ENCODE measurements around the gene TERC.

The TERC gene

DNA sequence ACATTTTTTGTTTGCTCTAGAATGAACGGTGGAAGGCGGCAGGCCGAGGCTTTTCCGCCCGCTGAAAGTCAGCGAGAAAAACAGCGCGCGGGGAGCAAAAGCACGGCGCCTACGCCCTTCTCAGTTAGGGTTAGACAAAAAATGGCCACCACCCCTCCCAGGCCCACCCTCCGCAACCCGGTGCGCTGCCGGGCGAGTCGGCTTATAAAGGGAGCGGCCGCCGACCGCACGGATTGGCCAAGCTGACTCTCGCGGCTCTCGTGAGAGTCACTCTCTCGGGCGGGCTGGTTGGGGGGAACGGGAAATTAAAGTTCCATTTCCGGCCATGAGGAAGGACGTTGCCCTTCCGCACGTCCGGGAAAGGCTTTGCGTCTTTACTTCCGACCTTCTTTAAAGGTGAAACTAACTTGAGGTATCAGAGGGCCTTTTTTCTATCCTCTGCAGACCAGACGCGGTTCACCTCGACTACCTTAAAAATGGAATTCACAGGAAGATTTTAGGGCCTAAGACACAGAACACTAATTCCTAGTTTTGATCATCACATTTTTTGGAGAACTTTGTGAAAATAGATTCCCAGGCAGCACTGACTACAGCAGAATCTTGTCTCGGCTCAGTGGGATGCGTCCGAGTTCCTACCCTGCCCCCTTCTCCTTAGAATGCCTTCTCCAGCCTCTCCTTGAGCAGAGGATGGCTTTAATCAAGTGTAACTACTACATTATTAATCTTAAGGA lies at the start of gene TERC:
Gene TERC (minus strand): TSS at position 179 of the 731 bp plus-strand sequence.
- H3K27ac ChIP-seq, result peak within 1 kb of the TSS; percentile 96
- POLR2A ChIA-PET (ENCODE audit: low non-redundant PET), result interaction anchor here (1.3 kb wide), 1 partner anchor 11 kb away, joined by 3 read pairs; no protein-coding TSS in a partner anchor
- CTCF ChIA-PET, result no interaction called here
- peak; percentile 87 for DNase-seq (ENCODE audit: low spot score)
- TF ChIP-seq, protein P1, sequence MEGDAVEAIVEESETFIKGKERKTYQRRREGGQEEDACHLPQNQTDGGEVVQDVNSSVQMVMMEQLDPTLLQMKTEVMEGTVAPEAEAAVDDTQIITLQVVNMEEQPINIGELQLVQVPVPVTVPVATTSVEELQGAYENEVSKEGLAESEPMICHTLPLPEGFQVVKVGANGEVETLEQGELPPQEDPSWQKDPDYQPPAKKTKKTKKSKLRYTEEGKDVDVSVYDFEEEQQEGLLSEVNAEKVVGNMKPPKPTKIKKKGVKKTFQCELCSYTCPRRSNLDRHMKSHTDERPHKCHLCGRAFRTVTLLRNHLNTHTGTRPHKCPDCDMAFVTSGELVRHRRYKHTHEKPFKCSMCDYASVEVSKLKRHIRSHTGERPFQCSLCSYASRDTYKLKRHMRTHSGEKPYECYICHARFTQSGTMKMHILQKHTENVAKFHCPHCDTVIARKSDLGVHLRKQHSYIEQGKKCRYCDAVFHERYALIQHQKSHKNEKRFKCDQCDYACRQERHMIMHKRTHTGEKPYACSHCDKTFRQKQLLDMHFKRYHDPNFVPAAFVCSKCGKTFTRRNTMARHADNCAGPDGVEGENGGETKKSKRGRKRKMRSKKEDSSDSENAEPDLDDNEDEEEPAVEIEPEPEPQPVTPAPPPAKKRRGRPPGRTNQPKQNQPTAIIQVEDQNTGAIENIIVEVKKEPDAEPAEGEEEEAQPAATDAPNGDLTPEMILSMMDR (conservative IDR thresholded peaks at IDR 0.05; ENCODE audit: low read depth), result no peak

DNA sequence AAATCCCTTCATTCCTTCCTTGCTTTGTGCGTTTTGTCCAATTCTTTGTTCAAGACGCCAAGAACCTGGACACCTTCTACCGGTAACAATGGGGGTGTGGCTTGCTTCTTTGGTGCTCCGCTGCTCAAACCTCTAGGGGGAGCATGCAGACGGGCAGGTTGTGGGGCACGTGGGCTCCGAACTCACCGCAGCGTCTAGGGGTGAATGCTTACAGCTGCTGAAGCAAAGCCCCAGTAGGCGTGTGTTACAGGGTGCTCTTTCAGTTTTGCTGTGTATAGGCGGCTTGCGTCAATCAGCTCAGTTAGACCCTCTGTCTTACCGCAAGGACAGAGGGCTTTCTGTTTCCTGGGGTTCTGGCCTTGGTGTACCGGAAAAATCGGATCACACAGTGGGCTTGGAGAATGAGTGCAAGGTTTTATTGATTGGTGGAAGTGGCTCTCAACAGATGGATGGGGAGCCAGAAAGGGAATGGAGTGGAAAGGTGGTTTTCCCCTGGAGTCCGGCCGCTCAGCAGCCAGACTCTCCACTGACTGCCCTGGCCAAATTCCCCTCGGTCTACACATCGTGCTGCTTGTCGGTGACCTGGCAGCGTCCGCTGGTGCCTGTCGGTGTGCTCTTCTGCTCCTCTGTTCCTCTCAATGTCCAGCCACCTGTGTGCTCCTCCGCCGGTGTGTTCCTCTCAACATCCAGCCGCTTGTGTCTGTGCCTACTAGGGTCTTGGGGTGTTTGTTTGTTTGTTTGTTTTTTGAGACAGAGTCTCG lies 49.1 kb upstream of the TERC start:
- TF ChIP-seq, protein P1 (conservative IDR thresholded peaks at IDR 0.05; ENCODE audit: low read depth), result no peak
- CTCF ChIA-PET, result no interaction called here
- no peak for DNase-seq (ENCODE audit: low spot score)
- POLR2A ChIA-PET (ENCODE audit: low non-redundant PET), result no interaction called here
- no peak overlapping the region for H3K27ac ChIP-seq

DNA sequence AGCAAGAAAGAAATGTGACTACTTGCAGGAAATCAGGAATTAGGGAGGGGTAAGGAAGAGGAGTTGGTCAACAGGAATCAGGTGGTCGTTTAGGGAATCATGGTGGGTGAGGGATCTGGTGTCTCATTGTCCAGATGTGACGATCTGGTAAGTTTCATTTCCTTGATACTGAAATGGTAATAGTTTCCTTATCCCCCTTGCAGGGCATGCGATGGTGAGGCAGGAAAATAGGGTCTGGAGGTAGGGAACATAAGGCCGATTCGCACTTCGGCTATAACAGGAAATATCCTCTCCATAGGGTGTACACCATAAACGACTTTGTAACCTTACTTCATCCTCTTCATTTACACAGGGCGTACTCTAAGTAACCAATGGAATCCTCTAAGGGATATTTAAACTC lies 48.4 kb upstream of the TERC start:
- no peak for DNase-seq (ENCODE audit: low spot score)
- POLR2A ChIA-PET (ENCODE audit: low non-redundant PET), result no interaction called here
- H3K27ac ChIP-seq, result no peak overlapping the region
- CTCF ChIA-PET, result no interaction called here
- TF ChIP-seq, protein P1 (conservative IDR thresholded peaks at IDR 0.05; ENCODE audit: low read depth), result no peak

DNA sequence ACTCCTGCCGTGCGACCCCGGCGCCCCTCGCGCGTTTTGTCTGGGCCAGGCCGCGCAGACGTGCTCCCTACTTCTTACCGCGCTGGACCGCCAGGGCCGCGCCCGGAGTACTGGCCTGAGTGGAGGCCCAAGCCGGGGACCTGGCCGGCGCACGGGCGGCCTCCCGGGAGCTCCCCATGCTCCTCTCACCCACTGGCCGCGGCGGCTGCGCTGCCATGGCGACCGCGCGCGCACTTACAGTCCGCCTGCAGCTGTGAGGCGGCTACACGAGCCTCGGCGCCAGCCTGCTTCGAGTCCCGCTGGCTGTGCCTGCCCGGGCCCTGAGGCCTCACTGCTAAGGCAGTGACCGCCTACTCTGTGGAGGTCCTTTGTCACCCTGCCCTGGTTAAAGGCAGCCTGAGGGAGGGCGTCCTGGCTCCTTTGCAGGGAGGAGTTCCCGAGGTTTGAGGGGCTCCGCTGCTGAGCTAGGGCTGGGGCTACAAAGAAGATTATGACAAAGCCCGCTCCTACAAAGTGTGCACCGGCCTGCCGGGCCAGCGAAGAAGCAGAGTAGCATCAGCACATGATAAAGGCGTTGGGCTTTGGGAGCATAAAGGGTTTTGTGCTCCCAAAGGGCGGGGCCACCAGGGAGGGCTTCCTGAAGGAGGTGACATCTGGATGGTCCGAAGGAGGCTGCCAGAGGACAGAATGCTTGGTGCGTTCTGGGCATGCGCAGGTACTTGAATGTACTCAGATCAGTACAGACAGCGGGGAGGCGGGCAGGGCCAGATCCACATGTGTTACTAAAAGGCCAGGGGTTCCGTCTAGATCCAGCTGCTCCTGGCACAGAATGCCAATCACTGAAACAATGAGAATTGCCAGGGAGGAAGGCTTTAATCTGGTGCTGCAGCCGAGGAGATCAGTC lies 47.7 kb upstream of the TERC start, which contains the start of the genes LRRC34 and LRRIQ4:
Gene LRRC34 (minus strand): TSS at position 573 of the 904 bp plus-strand sequence. CDS start 356 bp downstream, at position 217.
Gene LRRIQ4 (plus strand): TSS at position 539 of the 904 bp plus-strand sequence. CDS start 9,052 bp downstream, outside the sequence.
- peak; percentile 20 for DNase-seq (ENCODE audit: low spot score)
- POLR2A ChIA-PET (ENCODE audit: low non-redundant PET), result no interaction called here
- TF ChIP-seq, protein P1 (conservative IDR thresholded peaks at IDR 0.05; ENCODE audit: low read depth), result no peak
- CTCF ChIA-PET, result no interaction called here
- no peak within 1 kb of the TSS for H3K27ac ChIP-seq

DNA sequence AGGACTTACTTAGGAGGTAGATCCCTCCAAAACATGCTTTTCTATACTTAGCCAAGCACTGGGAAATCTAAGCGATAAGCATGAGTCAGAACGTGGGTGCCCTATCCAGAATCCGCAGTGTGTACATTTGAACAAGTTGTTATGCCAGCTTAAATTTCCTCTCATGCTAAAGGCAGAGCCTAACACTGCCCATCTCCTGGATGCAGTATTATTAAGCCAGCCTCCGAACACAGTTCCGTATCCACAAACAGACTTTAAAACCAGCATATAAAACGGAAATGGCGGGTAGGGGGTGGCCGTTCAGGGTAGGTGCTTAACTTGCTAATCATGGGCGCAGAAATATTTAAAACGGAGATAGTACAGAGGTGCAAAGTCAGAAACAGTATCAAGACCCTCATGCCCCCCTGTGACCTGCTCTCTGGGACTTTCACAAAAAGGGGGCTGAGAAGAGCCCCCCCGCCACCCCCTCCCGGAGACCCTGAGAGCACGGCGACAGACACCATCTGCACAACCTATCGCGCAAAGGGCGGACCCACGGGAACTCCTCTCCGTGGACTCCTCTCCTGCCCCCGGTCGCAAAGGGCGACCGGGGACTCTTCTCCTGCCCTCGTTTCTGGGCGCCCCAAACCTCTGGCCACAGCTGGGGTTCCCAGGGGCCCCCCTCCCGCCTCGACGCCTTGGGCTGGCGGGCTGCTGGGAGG lies 46.9 kb upstream of the TERC start:
- H3K27ac ChIP-seq, result no peak overlapping the region
- TF ChIP-seq, protein P1 (conservative IDR thresholded peaks at IDR 0.05; ENCODE audit: low read depth), result no peak
- CTCF ChIA-PET, result no interaction called here
- POLR2A ChIA-PET (ENCODE audit: low non-redundant PET), result no interaction called here
- DNase-seq (ENCODE audit: low spot score), result no peak
